Epidermal melanocyte (primary cell): Measurements from ENCODE around the gene AKAP9.
"Not testable (repeated sequence)": the region's sequence is repeated elsewhere in the genome, so short reads cannot be mapped to it uniquely, and the experiment has no call there.

Experiments
- DNase-seq: peaks from one replicate; pipeline ENCODE4 v3.0.0; 2011; ENCODE audit warnings: low spot score; ENCODE audit not compliant: insufficient read length

Gene AKAP9

DNA sequence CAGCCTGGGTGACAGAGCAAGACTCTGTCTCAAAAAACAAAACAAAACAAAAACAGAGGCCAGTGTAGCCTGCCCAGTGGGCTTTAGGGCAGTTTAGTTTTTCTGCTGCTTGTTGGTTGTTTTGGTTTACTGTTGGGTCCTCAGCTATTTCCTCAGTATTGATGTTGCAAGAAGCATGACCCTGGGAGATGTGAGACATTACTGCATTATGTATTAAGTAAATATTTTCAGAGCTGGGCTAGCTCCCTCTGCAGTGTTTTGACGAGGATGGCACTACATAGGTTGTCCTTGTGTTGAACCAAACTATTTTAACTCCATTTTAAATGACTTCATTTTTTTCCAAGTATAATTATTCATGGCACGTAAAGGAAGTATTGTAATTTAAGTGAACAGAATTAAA lies 4.8 kb downstream of the AKAP9 start:
- DNase-seq, result no peak

DNA sequence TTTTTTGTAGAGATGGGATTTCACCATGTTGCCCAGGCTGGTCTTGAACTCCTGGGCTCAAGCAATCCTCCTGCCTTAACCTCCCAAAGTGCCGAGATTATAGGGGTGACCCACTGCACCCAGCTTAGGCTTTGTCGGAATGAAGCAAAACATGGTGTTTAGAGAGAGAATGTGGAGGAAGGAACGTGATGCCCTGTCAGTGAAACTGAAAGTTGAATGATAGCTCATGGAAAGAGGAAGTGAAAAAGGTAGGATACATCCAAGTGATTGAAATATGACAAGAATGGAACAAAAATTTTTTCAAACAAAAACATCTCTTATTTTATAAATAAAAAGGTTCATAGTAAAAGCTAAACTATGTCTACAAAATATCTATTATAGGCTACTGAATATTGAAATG lies 5.9 kb downstream of the AKAP9 start:
- DNase-seq, result no peak

DNA sequence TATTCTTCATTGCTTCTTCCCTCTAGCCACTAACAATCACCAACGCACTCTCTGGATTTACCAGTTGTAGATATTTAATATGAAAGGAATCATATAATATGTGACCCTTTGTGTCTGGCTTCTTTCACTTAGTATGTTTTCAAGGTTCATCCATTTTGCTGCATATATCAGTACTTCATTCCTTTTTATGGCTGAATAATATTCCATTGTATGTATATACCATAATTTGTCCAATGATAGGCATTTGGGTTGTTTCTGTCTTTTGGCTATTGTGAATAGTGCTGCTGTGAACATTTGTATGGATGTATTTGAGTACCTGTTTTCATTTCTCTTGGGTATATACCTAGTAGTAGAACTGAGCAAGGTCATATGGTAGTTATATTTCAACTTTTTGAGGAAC lies 7.3 kb downstream of the AKAP9 start:
- no peak for DNase-seq

DNA sequence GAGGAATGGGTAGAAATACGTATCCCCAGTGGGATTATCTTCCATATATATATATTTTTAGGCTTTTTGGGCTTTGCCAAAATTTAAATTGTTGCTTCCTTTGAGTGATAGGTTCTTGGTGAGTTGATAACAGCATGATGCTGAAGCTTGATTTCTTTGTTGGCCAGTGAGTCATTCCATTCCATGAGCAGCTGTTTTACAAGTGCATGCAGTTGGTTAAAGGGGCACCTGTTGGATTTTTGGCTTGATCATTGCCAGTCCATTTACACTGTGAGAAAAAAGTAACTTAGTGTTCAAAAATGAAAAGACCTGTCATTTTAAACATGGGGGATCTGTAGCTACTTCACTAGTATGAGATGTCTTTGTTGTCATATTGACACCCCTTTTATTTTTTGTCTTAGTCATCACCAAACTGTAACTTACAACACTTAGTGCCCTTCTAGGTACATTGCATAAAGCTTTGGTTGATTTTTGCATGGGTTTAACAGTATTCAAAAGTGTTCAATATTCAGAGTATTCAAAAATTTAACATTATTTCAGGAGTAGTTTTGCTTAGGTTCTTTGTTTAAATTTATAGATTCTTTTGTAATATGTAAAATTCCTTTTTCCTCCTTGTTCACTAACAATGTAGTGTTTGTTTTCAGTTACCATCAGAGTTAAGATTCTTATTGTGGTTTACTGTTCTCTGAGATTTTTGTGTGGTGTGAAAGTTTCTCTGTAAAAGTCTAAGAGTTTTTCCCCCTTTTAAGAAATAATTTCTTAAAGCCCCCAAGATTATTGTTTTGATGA lies 8.8 kb downstream of the AKAP9 start:
- no peak for DNase-seq

DNA sequence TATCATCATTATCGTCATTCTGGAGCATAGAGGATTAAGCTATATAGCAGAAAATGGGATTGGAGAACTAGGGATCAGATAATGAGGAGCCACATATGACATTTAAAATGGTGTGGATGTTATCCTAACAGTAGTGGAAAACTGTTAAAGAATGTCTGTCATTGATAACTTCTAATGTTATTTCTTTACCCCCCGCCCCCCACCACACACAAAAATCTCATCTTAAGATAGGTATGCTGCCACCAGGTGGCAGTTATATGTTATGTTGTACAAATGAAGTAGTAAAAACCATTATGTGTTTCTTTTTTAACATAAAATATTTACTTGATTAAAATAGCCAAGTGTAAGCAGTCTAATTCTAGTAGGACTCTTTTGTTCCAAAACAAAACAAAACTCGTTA lies 13.0 kb downstream of the AKAP9 start:
- DNase-seq, result no peak

DNA sequence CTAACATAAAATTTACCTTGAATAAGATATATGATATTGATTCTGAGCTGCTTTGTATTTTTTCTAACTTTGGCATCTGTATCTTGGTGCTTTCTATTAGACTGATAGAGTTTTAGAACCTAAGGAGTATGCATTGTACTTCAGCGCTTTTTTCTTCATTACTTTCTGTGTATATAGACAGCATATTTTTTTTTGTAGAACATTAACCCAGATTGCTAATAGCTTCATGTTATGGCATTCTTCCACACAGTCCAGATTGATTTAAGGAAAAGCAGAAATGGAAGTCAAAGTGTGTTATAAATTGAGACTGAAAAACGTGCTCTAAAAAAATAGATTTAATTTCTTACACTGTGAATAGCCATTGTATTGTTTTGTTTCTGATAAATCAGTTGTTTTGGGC lies 15.8 kb downstream of the AKAP9 start:
- not testable (repeated sequence) for DNase-seq

DNA sequence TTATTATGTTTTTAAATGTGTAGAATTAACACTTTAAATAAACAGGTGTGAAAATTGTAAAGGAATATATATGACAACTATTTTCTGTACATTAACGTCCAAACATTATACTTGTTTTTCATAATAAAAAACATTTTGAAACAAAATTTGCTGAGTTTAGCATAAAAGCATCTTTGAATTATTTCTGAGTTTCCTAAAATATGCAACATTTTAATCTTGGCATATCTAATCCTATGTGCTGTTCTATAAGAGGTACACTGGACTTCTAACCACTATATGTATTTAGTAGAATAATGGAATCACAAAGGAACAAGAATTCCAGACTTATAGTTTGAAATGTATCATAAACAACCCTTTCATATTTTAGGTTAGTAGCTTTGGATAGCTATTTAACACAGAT lies 16.6 kb downstream of the AKAP9 start:
- no peak for DNase-seq

DNA sequence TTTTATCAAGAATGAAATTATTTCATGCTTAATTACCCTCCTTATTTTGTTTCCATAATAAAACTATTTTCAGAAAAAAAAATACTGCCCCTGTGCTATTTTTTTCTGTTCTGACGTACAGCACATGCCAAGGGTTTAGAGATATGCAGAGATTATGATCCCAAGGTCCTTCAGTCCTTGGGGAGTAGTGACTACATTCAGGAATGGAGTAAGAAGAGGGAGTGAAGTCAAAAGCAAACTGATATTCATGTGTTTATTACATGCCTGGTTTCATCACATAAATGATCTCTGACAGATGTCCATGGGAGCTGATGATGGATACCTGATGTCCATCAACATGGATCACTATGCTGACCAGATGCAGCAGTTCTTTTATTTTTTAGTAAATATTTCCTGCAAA lies 17.2 kb downstream of the AKAP9 start:
- DNase-seq, result no peak

DNA sequence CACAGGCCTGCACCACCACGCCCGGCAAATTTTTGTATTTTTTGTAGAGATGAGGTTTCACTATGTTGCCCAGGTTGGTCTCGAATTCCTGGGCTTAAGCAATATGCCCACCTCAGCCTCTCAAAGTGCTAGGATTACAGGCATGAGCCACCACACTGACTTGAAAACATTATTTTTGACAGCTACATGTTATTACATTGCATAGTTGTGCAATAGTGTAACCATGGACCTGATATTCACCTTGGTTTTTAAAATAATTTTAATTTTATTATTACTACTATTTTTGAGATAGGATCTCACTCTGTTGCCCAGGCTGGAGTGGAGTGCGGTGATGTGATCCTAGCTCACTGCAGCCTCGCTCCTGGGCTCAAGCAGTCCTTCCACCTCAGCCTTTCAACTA lies 18.4 kb downstream of the AKAP9 start:
- DNase-seq, result no peak

DNA sequence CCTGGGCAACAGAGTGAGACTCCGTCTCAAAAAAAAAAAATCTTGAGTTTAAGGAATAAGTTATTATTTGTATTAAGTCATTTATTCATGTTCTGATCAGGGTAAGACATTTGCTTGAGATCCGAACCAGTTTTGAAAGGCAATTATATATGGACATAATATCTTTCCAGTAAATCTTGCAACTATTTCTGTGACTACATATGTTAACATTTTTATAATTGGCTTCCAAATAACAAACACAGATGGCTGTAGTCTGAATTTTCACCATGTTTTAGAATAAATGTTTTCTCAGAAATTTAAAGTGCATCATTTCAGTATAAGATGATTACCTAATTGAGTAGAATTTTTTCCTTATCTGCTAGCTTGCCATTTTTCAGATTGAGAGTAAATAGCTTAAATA lies 21.2 kb downstream of the AKAP9 start:
- no peak for DNase-seq

DNA sequence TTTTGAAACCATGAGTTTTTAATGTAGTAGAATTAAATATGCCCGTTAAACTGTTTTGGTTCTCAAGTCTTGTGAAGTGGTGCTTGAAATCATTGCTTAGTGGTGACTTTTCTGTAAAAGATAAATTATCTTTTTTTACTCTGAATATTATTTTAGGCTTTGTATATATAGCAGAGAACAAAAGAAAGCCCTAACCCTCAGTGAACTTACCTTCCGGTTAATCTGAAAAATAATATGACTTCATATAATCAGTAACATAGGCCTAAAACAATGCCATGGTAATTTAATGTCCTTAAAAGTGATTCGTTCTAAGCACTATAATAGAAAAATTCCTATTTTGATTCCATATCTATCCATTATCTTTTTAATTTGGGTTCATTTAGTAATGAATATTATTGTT lies 21.8 kb downstream of the AKAP9 start:
- no peak for DNase-seq

DNA sequence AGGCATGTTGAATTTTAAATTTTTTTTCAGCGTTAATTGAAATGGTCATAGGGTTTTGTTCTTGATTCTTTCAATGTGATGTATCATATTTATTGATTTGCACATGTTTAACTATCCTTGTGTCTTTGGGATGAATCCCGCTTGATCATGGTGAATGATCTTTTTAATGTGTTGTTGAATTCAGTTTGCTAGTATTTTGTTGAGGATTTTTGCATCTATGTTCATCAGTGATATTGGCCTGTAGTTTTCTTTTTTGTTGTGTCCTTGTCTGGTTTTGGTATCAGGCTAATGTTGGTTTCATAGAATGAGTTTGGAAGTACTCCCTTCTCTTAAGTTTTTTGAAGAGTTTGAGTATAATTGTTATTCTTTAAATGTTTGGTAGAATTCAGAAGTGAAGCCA lies 26.9 kb downstream of the AKAP9 start:
- DNase-seq, result not testable (repeated sequence)

DNA sequence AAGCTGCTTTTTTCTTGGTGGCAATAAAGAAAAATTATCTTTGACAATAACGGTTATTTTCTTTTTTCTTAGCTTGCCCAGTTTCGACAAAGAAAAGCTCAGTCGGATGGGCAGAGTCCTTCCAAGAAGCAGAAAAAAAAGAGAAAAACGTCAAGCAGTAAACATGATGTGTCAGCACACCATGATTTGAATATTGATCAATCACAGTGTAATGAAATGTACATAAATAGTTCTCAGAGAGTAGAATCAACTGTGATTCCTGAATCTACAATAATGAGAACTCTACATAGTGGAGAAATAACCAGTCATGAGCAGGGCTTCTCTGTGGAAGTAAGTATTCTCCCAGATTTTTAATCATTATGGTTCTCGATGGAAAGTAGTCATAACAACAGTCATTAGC lies 33.0 kb downstream of the AKAP9 start:
- no peak for DNase-seq

DNA sequence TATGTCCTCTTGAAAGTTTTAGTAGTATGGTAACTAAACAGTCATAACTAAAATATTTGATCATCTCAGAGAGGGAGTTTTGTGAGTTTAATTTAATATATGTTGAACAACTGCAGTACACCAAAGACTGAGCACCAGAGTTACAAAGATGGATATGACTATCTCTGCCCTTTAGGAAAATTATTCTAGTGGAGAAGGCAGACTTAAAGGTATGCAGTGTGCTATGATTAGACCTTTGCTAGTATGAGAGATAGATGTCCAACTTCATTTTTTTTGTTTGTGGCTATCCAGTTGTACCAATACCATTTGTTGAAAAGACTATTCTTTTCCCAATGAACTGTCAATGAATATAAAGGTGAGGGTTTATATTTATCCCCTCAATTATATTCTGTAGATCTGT lies 33.4 kb downstream of the AKAP9 start:
- DNase-seq, result no peak

DNA sequence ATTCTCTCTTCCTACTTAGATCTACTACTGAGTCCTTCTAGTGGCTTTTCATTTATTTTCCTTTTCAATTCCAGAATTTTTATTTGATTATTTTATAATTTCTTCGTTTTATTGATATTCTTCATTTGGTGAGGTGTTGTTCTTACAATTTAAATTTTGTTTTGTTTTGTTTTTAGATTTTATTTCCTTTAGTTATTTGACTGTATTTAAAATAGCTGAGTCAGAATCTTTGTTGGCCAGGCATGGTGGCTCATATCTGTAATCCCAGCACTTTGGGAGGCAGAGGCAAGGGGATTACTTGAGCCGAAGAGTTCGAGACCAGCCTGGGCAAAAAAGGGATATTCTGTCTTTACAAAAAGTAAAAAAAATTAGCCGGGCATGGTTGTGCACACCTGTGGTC lies 36.1 kb downstream of the AKAP9 start:
- no peak for DNase-seq

DNA sequence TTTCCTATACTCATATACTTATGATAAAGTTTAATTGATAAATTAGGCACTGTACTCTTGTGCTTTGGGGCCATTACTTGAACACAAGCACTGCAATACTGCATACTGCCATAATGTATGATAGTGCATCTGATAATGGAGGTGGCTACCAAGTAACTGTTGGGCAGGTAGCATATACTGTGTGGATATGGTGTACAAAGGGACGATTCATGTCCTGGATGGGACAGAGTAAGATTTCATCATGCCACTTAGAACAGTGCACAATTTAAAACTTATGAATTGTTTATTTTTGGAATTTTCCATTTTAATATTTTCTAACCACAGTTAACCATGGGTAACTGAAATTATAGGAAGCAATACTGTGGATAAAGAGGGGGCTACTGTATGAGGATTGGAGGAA lies 38.9 kb downstream of the AKAP9 start:
- no peak for DNase-seq

DNA sequence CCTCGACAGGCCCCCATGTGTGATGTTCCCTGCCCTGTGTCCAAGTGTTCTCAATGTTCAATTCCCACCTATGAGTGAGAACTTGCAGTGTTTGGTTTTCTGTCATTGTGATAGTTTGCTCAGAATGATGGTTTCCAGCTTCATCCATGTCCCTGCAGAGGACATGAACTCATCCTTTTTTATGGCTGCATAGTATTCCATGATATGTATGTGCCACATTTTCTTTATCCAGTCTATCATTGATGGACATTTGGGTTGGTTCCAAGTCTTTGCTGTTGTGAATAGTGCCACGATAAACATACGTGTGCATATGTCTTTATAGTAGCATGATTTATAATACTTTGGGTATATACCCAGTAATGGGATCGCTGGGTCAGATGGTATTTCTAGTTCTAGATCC lies 41.7 kb downstream of the AKAP9 start:
- not testable (repeated sequence) for DNase-seq

DNA sequence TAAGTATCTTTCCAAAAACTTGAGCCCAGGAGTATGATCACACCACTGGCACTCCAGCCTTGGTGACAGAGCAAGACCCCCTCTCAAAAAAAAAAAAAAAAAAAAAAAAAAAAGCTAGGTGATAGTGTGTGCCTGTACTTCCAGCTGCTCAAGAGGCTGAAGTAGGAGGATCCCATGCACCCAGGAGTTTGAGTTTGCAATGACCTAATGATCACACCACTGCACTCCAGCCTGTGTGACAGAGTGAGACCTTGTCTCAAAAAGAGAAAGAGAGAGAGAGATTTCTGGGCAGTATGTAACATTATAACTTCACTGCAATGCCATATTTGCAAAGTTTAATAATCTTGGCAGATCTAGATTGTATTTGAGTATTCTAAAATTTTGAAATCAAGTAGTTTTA lies 47.6 kb downstream of the AKAP9 start:
- DNase-seq, result no peak

DNA sequence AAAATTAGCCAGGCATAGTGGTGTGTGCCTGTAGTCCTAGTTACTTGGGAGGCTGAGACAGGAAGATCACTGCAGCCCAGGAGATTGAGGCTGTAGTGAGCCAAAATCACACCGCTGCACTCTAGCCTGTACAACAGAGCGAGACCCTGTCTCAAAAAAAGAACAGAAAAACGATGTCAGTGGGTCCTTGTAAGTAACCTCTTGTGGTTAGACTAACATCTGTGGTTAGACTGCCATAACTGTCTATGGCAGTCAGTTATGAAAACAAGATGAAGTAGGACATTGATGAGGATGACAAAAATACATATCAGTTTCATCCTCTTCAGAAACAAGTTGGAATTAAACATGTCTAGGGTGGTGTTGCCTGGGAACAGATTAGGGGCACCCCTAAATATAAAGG lies 53.3 kb downstream of the AKAP9 start:
- no peak for DNase-seq

DNA sequence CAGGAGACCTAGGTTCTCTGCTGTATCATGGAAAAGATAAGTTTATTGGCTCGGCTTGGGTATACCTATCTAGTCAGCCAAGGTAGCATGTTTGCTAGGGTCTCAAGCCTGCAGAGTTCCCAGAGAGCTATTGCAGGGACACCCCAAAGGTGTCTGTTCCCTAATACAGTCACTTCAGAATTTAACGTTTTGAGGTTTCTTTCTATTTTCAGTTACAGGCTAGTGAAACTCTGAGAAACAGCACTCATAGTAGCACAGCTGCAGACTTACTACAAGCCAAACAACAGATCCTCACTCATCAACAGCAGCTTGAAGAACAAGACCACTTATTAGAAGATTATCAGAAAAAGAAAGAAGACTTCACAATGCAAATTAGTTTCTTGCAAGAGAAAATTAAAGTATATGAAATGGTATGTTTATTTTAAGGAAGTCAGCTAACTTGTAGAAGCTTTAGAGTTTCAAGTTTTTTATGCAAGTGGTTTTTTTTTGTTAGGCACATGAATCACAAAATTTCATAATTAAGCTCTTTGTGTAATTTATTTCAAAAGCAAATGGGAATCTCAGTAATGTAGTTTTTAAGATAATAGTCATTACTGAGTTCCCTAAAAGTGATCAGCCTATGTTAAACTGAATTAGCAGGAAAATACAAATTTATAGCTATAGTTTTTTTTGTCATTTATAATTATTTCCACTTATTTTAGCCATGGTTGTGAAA lies 54.9 kb downstream of the AKAP9 start:
- DNase-seq, result no peak

DNA sequence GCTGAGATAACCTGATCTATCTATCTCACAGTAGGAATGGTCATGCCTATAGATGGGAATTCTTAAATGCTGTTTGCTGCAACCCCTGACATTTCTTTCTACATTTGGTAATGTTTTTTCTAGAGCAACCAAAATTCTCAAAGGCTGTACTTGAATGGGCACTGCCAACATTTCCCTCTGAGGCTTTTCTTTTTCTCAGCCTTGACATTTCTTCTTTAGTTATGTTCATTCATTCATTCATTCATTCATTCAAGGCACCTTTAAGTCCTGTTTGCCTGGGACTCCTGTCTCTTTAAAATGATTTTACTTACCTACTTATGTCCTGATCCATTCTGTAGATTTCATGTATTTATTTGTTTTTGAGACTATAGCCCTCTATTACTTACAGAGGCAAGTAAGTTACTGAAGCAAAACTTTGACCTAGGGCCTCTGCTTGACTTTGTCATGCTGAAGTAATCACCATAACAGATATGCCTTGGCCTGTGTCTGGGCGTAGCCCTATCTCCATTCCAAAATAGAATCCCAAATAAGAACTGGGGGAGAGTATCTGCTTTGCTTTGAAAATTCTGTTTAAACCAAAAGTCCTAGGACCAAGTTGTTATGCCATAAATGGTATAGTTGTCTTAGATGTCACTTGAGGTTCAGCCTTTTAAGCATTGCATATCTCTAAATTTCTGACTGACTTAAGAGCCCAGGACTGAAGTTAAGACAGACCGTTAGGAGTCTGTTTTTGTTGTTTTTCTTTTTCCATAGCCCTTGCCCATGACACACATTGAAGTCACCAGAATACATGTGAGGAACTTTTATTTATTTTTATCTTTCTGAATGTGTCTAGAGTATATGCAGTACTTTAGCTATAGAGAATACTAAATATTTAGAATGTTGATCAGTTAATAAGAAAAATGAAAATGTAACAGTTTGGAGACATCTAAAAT lies 59.2 kb downstream of the AKAP9 start:
- DNase-seq, result no peak

DNA sequence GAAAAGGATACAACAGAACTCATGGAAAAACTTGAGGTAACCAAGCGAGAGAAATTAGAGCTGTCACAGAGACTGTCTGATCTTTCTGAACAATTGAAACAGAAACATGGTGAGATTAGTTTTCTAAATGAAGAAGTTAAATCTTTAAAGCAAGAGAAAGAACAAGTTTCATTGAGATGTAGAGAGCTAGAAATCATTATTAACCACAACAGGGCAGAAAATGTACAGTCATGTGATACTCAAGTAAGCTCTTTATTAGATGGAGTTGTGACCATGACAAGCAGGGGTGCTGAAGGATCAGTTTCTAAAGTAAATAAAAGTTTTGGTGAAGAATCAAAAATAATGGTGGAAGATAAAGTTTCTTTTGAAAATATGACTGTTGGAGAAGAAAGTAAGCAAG lies 62.1 kb downstream of the AKAP9 start:
- DNase-seq, result no peak
